GM21423 (cell line): ENCODE results near the gene BCL2.

Experiments
- ATAC-seq: cut with Tn5 transposase; IDR thresholded peaks from one replicate; pipeline ENCODE4 v1.9.1; 2021; ENCODE audit warnings: mild to moderate bottlenecking, moderate library complexity; ENCODE audit not compliant: unreplicated experiment

Gene BCL2

DNA sequence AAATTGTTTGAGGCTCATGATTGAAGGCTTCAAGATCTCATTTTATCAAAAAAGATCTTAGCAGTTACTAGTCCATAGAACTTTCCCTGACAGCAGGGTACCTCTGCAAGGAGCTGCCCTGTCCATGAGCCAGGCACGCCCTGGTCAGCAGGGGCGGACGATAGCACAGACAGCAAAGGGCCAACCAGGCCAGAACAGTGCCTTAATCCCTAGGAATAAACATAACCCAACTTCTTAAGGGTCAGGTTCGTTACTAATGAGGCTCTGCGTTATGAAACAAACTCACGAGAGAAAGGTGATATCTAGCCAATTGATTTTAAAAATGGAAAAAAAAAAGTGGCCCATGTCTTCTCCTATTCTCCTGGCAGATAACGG is 59.2 kb downstream of the BCL2 start:
- ATAC-seq = no peak

- no peak for ATAC-seq
These were observed 59.8 kb downstream of the BCL2 start for GRCh38 chr18:63259567-63260379.

DNA sequence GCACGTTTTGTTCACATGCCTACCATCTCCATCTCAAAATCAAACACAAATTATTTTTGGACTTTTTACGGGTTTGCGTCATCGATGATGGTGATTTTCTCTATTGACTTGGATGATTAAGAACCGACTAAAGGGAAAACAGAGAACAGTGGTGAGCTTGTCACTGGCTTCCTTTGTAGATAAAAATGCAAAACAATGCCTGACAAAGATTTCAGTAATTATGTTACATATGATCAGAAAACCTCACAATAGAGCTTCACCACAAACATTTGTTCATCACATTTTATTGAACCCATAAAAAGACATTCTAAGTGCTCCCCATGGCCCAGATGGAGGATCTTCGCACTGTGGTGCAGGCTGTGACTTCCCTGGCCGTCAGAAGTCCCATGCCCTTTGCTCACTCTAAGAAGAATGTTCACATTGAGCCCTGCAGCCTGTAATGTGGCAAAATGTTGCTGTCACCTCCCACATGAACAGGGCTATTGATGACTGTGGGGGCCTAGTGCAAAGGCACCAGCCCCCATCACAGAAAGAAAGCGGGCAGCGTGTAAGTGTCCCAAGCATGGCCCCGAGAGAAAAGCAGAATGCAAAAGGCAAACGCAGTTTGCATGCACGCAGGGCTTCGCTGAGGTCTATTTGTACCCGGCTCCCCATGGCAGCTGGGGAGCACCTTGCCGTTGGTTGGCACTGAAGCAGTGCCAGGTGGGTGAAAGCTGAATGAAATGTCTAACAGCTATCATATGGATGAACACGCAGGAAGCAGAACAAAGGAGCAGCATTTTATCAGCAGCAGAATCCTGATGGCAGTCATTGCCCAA is 60.6 kb downstream of the BCL2 start:
- ATAC-seq = no peak

- ATAC-seq = no peak
These were observed 62.1 kb downstream of the BCL2 start for GRCh38 chr18:63257453-63257852.

DNA sequence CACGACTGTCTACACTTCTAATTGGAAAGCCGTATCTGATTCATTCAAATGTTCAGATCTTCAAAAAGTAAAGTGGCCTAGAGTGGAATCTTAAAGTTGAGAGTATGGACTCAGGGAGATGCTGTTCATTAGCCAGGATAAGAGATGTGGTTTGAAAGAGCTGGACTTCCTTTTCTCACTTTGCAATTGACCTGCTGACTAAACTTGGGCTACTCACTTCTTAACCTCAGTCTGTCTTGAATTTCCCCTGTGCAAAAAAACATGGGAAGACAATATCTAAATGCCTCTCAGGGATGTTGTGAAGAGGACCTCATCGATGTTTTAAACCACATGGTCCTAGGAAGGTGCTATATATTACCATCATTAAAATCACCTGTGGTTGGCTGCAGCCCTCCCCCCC is 64.1 kb downstream of the BCL2 start:
- peak; percentile 67 for ATAC-seq

DNA sequence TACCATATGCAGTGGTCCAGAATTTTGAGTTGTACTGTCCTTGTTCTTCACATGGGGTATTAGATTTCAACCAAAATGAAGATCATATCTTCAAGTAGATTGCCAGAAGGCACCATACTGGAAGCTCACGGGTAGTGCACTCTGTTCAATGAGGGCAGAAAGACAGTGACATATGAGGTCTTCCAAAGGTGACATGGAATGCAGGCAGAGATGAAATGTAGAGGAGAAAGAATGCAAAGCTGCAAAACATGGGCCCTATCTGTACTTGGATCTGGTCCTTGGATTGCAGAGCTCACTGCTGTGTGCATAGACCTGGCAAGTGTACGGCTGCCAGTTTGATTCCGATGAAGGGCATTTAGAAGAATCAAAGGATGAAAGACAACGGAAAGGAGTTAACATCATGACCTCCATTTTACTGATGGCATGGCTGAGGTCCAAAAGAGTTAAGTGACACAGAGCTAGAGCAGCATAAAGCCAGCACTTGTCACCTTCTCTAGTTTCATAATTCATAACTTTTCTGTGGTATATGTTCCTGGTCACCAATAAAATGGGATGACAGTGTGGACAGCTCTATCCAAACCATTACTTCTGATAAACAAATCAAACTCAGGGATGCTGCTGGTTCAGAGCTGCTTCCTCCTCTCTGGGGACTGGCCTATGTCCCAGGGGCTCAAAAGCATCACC is 64.7 kb downstream of the BCL2 start:
- peak; percentile 9 for ATAC-seq

DNA sequence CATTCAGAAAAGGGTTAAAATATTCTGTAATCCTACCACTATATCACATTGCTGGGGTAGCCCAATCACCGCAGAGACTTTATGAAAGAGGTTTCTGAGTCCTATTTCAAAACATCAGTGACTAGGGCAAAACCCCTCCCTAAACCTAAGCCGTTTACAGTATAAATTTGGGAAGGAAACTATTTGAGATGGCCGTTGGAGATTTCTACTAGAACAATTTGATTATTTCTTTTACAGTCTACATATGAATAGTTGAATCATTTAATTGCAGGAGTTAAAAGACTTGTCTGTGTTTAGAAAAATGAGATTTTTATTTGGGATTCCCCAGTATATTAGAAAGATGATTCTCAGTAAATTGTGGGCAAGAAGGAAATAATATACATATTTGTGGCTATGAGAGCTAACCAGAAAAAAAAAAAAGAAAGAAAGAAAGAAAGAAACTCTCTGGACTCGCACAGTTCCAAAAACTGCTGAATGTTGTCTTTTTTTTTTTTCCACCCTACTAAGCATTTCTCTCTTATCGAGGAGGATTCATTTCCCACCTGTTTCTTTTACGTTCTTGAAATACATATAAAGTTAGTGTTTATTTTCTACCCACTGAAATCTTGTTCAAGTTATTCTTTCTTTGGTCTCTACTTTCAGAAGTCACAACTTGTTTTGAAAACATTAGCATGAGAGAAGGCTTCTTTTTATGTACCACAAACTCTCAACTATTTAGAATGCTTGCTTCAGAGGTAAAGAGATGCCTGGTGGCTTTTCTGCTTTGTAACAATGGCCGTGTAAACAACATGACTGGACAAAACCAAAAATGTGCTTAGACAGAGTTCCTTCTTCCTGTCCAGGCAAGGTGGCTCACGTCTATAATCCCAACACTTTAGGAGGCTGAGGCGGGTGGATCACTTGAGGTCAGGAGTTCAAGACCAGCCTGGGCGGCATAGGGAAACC is 65.9 kb downstream of the BCL2 start:
- ATAC-seq = no peak

DNA sequence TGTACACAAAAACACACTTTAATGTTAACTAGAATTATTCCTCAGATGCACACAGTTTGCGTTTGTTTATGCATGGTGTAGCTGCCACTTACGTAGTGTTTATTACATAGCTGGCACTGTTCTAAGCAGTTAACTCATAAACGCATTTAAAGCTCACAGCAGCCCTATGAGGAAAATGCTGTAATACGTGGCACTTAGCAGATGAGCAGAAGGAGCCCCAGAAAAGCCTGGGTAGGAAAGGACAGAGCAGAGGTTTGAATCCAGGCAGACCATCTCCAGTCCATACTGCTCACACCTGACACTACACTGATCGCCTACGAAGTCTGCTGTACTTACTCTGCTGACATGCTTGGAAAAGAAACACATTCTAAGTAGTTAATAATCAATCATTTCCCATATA is 66.6 kb downstream of the BCL2 start:
- no peak for ATAC-seq

DNA sequence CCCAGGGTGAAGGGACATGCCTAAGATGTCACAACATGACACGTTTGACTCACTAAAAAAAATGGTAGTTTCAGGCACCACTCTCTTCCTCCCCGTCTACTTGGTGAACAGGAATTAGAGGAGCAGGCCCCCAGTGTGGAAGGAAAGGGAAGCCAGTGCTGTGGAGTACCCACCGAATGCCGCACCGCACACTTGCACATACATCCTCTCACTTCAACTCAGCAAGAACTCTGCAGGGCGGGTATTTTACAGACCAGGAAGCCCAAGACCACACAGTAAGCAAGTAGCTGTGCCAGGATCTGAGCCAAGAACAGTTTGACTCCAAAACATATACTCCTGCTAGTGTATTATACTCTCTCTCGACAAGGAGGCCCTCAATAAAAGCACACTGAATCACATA is 69.8 kb downstream of the BCL2 start:
- no peak for ATAC-seq

DNA sequence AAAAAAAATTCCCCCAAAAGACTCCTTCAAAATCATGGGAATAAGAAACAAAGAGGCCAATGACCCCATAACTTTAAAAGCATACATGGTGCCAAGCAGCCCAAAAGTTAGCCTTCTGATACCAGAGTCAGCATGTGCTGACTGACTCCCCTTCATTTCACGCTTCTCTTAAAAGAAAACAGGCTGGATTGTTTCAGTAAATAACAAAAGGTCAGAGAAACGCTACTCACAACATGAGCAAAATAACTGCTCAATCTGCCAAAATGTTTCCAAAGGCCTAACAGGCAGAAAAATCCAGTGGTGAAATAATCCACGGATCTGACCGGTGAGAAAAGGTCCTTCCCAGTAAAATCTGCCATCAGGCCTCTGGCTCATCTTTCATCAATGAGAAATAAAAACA is 71.6 kb downstream of the BCL2 start:
- no peak for ATAC-seq

DNA sequence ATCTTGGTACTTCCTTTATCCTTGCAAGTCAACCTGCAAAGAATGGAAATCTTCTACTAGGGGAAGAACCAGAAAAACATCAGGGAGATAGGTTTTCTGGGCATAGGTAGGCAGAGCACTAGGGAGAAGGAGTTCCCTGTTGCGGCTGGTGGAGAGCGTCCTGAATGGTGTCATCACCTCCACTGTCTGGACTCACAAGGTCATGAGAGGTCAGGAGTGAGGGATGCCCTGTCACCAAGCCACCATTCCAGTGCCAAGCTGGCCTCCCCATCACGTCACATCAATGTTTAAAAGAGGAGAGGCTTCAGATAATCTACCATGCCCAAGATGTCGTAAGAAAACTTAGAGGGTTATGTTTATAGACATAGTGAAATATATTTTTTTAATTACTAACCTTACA is 72.1 kb downstream of the BCL2 start:
- ATAC-seq = no peak

DNA sequence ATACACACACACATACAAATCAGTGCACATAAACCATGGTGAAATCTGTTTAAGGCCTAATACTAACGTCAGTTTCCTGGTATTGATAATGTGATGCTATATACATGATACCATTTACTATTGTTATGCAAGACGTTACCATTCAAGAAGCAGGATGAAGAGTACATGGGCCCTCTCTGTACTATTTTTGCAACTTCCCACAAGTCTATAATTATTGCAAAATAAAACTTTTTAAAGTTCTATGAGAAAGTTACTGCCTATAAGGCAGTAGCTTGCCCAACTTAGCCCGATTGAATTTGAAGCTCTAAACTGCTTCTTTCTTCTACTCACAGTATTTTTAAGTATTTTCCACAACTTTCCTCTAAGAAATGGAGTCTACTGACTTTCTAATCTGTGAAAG is 74.0 kb downstream of the BCL2 start:
- no peak for ATAC-seq

GRCh38 chr18:63244607-63245006 is 75.0 kb downstream of the BCL2 start:
- no peak for ATAC-seq

- no peak for ATAC-seq
These were observed 77.8 kb downstream of the BCL2 start for GRCh38 chr18:63241760-63242159.

DNA sequence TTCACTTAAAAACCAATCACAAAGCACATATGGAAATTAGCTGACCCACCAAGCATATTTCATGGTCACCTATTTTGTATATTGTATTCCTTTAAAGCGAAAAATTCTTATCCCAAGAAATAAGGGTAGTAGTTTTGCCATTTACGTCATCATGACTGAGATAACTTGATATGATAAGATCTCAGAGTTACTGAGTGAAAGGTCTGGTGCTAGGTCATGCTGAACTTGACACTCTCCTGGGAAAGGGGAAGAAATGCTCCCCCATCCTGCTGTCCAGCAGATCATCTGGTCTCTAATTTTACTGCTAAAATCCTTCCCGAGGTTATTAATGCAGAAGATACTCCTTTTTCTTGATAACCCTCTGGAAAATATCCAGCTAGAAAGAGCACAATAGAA is 78.3 kb downstream of the BCL2 start:
- no peak for ATAC-seq

GRCh38 chr18:63240531-63241316 is 78.8 kb downstream of the BCL2 start:
- ATAC-seq = no peak

DNA sequence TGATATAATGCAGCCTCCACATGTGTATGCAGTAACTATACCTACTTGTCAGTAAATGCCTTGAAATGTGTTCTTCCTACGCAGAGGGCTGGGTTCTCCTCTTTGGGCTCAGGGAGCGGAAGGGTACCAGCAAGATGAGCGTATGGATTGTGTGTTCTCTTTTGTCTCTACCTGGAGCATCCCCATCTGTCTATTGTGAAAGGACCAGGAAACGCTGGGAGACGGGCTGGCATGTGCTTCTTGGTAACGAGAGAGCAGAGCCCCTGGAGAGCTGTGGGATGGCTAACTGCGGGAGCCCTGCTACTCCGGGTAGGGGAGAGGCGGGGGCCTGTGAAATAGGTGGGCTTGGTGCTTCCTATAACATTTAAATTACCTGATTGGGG is 80.9 kb downstream of the BCL2 start:
- ATAC-seq = no peak

GRCh38 chr18:63237881-63238692 is 81.5 kb downstream of the BCL2 start:
- no peak for ATAC-seq
